GM18858 (cell line): Measurements from ENCODE around the gene CTNNA2.

Source experiments
- ATAC-seq: cut with Tn5 transposase; IDR thresholded peaks from one replicate; pipeline ENCODE4 v1.9.1; 2021; ENCODE audit not compliant: unreplicated experiment

CTNNA2 gene

GRCh38 chr2:80303909-80304837 lies 791.3 kb downstream of the CTNNA2 start, which contains the start of gene LRRTM1:
LRRTM1 (minus strand) TSS chr2:80304752; CDS start chr2:80303819, 933 bp downstream.
- ATAC-seq: no peak

- no peak for ATAC-seq
These were observed 798.5 kb downstream of the CTNNA2 start for GRCh38 chr2:80311304-80311703.

- no peak for ATAC-seq
These were observed 799.5 kb downstream of the CTNNA2 start for GRCh38 chr2:80312282-80312839.

- ATAC-seq: no peak
These were observed 809.6 kb downstream of the CTNNA2 start for GRCh38 chr2:80322311-80322920.

- ATAC-seq: no peak
These were observed 810.1 kb downstream of the CTNNA2 start for GRCh38 chr2:80322958-80323357.

GRCh38 chr2:80323610-80324009 lies 810.8 kb downstream of the CTNNA2 start:
- ATAC-seq: no peak

GRCh38 chr2:80324525-80324924 lies 811.7 kb downstream of the CTNNA2 start:
- no peak for ATAC-seq

- ATAC-seq: no peak
These were observed 813.4 kb downstream of the CTNNA2 start for GRCh38 chr2:80326214-80326613.

- no peak for ATAC-seq
These were observed 814.0 kb downstream of the CTNNA2 start for GRCh38 chr2:80326861-80327260.

GRCh38 chr2:80328159-80328571 lies 815.3 kb downstream of the CTNNA2 start:
- no peak for ATAC-seq

- ATAC-seq: no peak
These were observed 816.6 kb downstream of the CTNNA2 start for GRCh38 chr2:80329491-80329890.

GRCh38 chr2:80330527-80331450 lies 817.9 kb downstream of the CTNNA2 start:
- no peak for ATAC-seq

GRCh38 chr2:80333886-80334285 lies 821.0 kb downstream of the CTNNA2 start:
- no peak for ATAC-seq

GRCh38 chr2:80335411-80335810 lies 822.6 kb downstream of the CTNNA2 start:
- no peak for ATAC-seq

- ATAC-seq: no peak
These were observed 825.9 kb downstream of the CTNNA2 start for GRCh38 chr2:80338794-80339193.

- ATAC-seq: no peak
These were observed 827.2 kb downstream of the CTNNA2 start for GRCh38 chr2:80340022-80340421.

- no peak for ATAC-seq
These were observed 835.2 kb downstream of the CTNNA2 start for GRCh38 chr2:80348078-80348477.

GRCh38 chr2:80348953-80349352 lies 836.1 kb downstream of the CTNNA2 start:
- ATAC-seq: no peak

GRCh38 chr2:80351231-80351630 lies 838.4 kb downstream of the CTNNA2 start:
- ATAC-seq: no peak

- no peak for ATAC-seq
These were observed 842.0 kb downstream of the CTNNA2 start for GRCh38 chr2:80354858-80355257.

GRCh38 chr2:80361904-80362303 lies 849.1 kb downstream of the CTNNA2 start:
- ATAC-seq: no peak
